AG08396 (cell line): Measurements from ENCODE around the gene IL17RC.
A peak's percentile ranks its signal among the peaks of the same experiment; 100 is the strongest.
"Not testable (repeated sequence)": the region's sequence is repeated elsewhere in the genome, so short reads cannot be mapped to it uniquely, and the experiment has no call there.

ENCODE experiments used
- DNase-seq: peaks from one replicate; pipeline ENCODE4 v3.0.0; 2012; ENCODE audit warnings: low spot score, mixed read lengths

IL17RC gene

DNA sequence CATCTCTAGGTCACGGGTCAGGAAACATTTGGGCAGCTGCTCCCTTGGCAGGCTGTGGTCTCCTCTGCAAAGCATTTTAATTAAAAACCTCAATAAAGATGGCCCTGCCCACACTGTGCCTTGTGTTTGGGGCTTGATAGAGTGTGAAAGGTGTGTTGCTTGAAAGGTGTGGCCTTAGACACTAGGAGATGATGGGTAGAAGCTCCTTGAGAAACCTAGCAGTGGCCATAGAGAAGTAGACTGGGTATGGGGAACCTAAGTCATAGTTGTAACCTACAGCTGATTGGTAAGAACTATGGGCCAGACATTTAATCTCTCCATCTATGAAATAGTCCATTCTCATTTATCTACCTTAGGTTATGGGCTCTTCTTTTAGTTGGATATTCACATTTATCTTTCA, 23.2 kb upstream of the IL17RC start:
- DNase-seq, result no peak

DNA sequence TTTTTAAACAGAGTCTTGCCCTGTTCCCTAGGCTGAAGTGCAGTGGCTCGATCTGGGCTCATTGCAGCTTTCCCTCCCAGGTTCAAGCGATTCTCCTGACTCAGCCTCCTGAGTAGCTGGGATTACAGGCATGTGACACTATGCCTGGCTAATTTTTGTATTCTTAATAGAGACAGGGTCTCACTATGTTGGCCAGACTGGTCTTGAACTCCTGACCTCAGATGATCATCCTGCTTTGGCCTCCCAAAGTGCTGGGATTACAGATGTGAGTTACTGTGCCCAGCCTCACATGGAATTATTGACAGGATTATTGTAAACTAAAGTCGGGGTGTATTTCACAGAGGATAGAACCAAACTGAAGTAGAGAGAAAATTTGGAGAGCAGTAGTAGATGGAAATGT, 21.2 kb upstream of the IL17RC start:
- not testable (repeated sequence) for DNase-seq

DNA sequence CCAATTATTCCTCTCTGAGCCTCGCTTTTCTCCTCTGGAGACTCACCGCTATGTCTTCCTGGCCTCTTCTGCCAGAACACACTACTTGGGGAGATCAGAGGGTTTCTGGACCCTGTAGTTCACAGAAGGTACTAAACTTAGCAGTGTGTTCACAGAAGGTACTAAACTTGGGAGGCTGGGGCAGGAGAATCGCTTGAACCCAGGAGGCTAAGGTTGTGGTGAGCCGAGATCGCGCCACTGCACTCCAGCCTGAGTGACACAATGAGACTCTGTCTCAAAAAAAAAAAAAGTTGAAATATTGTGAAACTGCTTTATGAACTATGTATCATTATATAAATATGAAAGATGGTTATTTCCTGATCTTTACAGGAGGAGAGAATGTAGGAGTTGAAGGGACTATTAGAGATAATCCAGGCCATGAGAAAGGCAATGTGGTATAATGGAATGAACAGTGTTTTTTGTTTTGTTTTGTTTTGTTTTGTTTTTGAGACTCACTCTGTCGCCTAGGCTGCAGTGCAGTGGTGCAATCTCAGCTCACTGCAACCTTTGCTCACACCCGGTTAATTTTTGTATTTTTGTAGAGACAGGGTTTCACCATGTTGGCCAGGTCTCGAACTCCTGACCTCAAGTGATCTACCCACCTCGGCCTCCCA, 20.0 kb upstream of the IL17RC start:
- DNase-seq, result not testable (repeated sequence)

DNA sequence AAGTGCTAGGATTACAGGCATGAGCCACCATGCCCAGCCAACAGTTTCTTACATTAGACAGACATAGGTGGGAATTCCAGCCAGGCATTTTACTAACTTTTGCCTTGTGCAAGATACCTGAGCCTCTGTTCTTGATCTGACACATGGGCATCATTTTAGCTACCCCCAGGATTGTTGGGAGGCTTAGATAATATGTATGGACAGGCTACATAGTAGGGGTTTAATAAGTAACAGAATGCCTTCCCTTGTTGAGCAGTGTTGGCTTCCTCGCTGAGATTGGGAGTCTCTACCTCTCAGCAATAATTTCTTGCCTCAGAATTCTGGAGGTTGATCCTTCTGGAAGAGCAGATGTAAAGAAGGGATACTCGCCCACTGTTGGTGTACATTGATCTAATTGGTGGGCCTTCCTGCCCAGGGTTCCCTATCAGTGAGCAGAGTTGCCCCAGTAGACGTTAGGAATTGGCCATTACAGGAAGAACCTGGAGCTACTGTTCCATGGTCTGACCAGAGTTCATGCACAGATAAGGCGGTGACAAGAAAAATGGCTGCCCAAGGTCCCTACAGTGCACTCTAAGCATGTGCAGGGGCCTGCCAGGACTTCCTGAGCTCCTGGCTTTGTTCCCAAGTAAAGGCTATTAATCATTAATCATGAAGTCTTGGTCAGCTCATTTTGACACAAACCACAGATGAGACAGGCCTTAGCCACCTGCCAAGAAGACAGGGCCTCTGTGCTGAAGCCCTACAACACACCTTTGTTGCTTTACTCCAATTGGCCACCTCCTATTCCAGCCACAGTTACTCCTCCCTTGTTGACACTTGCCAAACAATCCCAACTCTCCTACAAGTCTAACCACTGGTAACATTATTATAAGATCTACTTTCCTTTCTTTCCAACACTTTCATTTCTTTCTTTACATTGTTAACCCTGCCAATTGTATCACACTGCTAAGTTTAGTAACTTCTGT, 19.2 kb upstream of the IL17RC start:
- DNase-seq, result no peak

DNA sequence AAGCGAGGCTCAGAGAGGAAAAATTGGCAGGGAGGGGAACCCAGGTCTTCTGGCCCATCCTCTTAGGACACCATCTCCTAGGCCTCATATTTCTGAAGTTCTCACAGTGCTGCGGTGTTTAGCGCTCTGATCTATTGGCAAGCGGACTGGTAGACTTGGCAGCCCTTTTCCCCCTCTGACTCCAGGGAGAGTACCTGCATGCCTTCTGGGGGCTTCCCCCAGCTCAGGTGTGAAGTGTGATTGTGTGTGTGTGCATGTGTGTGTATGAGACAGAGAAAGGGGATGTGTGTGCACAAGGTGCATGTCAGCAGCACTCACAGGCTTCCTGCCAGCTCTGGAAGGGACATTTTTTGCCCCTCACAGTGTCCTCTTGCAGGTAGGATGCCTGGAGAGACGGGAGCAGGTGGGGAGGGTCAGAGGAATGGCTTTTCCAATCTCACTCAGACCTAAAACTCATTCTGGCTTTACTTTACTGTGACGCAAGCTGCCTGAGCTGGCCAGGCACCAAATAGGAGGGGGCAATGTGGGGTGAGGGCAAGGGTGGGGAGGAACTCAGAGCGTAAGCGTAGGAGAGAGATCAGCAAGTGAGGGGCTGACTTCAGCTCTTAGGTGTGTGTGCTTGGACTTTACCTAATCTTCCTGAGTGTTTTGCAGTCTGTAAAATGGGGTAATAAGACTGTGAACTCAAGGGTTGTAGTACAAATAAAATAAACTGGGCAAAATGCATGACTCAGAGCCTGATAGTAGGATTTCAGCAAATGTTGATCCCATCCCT, 18.2 kb upstream of the IL17RC start:
- DNase-seq, result no peak

DNA sequence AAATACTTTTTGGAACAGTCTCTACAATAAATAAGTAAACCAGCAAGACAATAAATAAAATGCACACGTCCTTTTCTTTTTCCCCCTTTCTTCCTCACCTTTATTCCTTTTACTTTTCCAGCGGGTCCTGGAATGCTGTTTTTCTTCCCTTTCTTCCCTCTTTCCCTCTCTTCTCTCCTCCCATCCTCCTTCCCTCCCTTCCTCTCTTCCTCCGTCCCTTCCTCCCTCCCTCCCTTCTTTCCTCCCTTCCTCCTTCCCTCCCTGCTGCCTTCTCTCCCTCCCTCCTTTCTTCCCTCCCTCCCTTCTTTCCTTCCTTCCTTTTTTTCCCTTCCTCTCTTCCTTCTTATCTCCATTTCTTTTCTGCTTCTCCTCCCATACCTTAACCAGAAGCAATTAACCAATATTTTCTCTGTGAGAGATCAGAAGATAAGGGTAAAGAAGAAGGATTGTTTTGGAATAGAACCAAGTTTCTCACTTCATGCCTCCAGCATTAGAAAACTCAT, 17.6 kb upstream of the IL17RC start:
- DNase-seq, result no peak

DNA sequence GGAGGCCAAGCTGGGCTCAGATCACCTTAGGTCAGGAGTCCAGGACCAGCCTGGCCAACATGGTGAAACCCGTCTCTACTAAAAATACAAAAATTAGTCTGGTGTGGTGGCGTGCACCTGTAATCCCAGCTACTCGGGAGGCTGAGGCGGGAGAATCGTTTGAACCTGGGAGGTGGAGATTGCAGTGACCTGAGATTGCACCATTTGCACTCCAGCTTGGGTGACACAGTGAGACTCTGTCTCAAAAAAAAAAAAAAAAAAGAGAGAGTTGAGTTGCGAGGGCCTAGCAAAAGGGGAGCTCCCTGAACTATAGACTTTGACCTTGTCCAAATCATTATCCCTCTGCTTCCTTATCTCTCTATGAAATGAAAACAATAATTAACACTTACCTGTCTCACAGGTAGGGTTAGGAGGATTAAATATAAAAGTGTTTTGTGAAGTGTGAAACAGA, 15.9 kb upstream of the IL17RC start:
- DNase-seq, result not testable (repeated sequence)

DNA sequence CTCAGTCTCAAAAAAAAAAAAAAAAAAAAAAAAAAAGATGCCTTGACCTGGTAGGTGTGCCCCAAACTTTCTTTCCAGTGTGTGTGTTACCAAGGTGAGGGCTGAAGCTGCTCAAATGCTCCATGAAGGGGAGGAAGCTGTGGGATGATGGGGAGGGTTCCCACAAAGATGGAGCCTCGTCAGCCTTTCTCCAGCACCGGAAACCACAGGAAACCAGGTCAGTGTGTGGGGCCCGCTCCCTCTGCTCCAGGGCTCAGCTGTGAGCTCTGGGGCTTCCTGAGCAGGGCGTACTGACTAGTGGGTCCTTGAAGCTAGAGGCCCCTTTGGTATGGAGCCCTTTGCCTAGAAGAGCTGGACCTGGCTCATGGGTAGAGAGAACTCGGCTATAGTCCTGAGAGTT, 14.9 kb upstream of the IL17RC start:
- no peak for DNase-seq

DNA sequence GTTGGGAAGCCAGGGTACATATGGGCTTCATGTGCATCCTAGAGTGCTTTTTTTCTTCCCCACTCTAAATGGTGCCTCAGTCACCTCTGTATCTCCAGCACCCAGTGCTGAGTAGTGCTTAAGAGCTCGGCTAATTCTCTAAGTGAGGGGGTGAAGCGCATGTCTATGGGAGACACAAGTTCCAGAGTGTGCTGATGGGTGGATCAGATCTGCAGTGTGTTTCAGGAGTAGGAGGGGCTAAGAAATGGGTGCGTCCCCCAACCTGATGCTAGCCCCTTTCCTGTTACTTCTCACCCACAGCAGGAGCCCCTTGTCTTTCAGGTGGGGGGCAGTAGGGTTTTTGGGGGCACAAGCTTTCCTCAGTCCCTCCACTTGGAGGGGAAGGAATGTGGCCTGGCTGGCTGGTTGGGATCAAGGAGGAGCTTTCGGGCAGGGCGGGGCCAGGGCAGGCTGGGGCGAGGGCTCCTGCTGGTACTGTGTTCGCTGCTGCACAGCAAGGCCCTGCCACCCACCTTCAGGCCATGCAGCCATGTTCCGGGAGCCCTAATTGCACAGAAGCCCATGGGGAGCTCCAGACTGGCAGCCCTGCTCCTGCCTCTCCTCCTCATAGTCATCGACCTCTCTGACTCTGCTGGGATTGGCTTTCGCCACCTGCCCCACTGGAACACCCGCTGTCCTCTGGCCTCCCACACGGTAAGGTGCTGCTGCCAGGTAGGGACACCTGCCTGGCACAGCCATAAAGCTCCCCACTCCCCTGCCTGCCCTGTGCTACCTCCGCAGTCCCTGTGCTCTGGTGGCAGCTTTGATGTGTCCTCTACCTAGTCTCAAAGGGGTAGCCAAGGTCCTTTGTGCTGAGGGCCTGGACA, 14.3 kb upstream of the IL17RC start, which contains the start of gene IL17RE:
TSS of gene IL17RE (plus strand) at position 477 of the 866 bp plus-strand sequence. CDS start at position 562, 85 bp downstream.
- DNase-seq, result peak; percentile 28

DNA sequence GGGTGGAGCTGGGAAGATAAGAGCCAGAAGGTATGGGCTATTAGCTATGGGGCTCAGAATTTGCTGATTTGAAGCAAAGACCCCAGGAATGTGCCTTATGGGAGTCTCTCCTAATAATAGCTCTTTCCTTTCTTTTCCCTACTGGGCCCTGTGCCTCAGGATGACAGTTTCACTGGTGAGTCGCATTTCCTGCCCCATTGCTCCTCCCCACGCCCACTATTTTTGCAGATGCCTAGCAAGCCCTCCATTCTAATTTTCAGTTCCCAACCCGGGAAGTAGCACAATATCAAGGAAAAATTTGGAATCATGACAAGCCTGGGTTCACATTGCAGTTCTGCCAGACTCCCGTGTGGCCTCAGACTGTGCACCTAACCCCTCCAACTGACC, 13.7 kb upstream of the IL17RC start:
- peak; percentile 50 for DNase-seq

DNA sequence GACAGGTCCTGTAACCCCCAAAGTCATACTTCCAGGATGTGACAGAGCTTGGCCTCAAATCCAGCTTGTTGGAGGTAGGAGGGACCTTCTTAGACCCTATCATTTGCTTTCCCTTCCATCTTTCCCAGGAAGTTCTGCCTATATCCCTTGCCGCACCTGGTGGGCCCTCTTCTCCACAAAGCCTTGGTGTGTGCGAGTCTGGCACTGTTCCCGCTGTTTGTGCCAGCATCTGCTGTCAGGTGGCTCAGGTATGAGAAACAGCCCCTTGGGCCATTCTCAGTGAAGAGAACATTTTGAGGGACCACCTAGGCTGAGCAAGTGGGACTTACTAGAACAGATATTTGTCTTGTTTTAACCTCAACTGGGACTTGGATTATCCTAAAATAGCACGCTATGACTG, 13.0 kb upstream of the IL17RC start:
- no peak for DNase-seq

DNA sequence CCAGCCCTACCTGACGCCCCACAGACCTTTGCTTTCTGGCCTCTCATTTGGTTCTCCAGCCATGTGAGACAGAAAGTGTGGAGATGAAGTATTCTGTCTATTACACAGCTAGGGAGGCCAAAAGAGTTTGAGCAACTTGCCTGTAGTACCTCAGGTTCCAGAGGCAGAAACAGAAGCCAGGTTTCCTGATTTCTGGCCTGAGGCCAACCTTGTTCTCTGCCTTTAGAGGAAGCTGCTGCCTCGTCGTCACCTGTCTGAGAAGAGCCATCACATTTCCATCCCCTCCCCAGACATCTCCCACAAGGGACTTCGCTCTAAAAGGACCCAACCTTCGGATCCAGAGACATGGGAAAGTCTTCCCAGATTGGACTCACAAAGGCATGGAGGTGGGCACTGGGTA, 10.4 kb upstream of the IL17RC start:
- DNase-seq, result no peak

DNA sequence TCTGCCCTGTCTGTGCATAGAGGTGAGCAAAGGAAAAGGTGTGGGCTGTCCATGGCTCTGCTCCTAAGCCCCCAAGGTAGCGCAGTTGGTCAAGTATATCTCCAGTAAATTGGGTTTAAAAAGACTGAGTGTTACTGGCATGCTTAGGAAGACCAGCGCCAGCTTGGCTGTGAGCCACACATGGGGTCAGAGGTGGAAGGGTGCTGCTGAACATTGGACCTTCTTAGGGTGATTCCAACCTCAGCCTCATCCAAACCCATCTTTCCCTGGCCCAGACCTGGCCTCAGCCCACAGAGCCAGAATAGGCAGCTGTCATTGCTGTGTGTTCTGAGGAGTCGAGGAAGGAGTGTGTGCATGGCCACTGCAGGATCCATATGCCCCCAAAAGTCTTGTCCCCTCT, 8.6 kb upstream of the IL17RC start:
- no peak for DNase-seq

DNA sequence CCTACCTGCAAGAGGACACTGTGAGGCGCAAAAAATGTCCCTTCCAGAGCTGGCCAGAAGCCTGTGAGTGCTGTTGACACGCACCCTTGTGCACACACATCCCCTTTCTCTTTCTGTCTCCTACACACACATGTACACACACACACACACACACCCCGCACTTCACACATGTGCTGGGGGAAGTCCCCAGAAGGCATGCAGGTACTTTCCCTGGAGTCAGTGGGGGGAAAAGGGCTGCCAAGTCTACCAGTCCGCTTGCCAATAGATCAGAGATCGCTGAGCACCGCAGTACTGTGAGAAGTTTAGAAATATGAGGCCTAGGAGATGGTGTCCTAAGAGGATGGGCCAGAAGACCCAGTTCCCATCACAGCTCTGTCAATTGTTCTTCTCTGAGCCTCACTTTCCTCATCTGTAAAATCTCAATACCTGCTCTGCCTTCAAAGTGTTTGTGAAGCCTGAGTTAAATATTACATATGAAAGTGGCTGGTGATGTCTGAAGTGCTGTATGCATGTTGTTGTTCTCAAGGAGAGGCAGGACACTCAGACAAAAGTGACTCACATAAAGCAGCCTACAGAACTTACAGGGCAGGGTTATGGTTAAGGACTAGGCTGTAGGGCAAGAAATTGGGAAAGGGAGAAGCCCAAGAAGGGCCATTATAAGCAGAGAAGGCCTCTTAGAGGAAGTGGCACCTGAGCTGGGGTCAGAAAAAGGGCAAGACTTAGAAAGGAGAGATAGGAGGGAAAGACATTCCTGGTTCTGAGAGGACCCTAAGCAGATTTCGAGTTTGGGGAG, 7.5 kb upstream of the IL17RC start:
- DNase-seq, result no peak

DNA sequence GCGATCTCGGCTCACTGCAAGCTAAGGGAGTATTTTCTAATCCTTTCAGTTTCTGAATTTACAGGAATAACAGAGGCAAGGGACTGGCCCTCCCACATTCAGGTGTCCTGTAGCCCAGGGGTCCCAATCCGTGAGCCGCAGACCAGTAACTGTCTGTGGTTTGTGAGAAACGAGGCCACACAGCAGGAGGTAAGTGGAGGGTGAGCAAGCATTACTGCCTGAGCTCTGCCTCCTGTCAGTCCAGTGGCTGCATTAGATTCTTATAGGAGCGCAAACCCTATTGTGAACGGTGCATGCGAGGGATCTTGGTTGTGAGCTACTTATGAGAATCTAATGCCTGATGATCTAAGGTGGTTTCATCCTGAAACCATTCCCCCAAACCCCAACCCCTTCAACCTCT, 5.0 kb upstream of the IL17RC start:
- no peak for DNase-seq

DNA sequence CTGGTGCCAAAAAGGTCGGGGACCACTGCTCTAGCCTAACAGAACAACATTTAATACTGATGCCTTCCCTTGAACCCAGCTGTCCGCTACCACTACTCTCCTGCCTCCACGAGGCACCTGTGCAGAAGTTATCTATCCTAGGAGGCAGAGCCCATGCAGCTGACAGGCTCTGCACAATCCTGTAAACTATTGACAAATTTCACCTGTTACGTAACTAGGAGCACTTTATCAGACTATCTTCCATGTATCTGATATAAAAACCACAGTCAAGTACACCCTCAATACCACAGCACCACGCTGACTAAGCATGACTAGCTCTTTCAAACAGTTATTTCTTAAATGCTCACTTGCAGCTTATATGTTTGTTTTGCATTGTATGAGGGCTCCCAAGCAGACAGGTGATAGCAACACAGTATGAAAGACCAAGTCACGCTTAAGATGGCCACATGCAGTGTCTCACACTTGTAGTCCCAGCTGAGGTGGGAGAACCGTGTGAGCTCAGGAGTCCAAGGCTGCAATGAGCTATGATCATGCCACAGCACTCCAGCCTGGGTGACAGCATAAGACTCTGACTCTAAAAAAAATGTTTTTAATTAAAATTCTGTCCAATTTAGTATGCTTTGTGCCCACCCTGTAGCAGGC, 4.5 kb upstream of the IL17RC start:
- no peak for DNase-seq

DNA sequence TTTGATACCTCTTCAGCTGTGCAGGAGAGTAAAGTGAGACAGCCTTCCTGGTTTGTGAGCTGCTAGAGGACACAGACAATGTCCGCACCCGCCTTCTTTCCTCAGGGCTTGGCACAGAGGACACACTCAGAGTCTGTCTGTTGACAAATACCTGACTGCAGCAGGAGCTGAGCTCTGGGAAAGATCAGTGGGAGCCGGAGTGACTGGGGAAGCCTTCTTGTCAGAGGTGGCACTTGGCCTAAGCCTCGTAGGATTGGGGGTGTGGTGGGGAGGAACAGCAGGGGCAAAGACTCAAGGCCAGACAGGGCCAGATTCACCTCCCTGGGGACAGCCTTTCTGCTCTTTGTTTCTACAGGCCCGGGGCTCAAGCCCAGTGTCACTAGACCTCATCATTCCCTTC, 3.3 kb upstream of the IL17RC start:
- DNase-seq, result no peak

DNA sequence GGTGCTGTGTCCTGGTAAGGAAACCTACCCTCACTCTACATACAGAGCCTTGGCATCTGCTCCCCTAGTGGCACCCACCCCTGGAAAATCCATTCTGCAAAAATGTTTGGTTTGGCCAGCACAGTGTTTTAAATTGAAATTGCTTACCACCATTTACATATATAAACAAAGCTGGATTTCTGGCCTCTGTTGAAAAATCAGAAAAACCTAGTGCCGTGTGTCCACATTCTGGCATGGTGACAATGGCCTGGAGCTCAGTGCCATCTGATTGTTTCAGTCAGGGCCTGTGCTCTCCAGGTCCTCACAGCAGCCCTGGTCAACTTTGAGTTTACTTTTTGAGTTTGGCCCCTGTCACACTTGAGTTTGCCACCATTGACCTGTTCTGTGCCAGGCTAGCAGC, 2.9 kb upstream of the IL17RC start:
- no peak for DNase-seq

DNA sequence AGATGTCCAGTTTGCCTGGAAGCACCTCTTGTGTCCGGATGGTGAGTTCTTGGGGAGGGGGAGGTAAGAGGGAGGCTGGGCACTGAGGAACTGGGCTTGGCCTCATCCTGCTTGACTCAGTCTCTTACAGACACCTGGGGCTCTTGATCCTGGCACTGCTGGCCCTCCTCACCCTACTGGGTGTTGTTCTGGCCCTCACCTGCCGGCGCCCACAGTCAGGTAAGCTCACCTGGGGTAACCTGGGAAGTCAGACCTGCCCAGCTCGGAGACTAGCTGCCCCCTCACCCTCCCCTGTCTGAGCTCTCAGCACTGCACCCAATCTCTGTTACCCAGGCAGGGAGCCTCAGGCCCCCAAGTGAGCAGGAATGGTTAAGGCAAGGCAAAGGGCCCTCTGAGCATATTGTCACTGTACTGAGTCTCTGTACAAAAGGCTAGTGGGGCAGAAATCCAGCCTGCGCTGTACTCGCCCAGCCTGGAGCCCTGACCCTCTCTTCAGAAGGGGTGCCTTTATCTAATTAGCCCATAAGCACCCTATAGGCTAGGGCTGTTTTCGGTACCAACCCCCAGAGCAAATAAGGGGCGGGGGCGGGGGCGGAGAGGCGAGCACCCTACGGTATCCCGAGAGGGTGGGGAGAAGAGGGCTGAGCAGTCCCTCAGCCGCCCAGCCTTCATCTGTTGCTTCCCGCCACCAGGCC, 2.2 kb upstream of the IL17RC start:
- no peak for DNase-seq
